ENCODE data around the gene KDM4B.

- TF ChIP-seq CTCF (IDR thresholded peaks at IDR 0.05; ENCODE audit: insufficient read depth, low read length): no peak
- TF ChIP-seq POLR2AphosphoS5 (IDR thresholded peaks at IDR 0.05; ENCODE audit: low read depth): no peak
- no peak for TF ChIP-seq REST (IDR thresholded peaks at IDR 0.05; ENCODE audit: insufficient replicate concordance, low read depth)
- TF ChIP-seq GABPA (IDR thresholded peaks at IDR 0.05; ENCODE audit: low read depth): no peak
- no peak for TF ChIP-seq SPI1 (IDR thresholded peaks at IDR 0.05; ENCODE audit: borderline replicate concordance, low read depth)
These were observed 111.9 kb downstream of the KDM4B start for GRCh38 chr19:5080809-5081208.
